GM10266 (cell line): ENCODE measurements around the gene INSYN2B.

Experiments
- DNase-seq: peaks from one replicate; pipeline ENCODE4 v3.0.0; 2012; ENCODE audit errors: extremely low spot score
- TF ChIP-seq, protein P1 (sequence below): IDR thresholded peaks from 2 replicates; pipeline ENCODE4 v1.5.1; 2012; ENCODE audit warnings: mild to moderate bottlenecking, low read depth; ENCODE audit not compliant: control insufficient read depth, insufficient read depth; ENCODE audit errors: missing control alignments

INSYN2B gene

DNA sequence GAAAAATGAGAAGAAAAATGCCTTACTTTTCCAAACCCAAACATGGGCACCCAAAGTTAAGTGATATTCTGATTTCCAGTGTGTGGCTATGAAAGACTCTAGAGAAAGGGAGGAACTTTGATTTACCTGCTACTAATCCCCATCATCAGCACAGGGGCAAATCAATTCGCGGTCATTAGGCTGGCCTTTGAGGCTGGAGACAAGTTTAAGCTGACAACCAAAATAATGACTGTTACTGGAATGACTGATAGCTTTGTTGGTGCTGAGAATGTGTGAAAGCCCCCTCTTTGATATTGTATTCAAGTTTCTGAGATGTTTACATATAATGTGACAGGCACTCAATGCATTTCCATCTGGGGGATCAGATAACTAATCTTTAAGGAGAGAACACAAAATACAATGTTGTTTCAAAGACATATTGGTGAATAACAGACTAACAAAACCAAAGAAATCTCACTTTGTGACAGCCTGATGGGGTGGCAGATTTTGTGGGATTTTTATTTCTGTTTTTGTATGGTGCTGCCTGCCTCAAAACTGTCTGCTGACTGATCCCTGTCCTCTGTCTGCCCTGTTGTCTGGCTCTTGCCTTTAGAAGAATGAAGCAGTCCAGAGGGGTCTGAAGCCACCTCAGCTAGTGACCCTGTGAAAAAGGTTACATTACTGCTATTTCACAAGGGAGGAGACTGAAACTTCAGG is 12.6 kb upstream of the INSYN2B start:
- no peak for DNase-seq

DNA sequence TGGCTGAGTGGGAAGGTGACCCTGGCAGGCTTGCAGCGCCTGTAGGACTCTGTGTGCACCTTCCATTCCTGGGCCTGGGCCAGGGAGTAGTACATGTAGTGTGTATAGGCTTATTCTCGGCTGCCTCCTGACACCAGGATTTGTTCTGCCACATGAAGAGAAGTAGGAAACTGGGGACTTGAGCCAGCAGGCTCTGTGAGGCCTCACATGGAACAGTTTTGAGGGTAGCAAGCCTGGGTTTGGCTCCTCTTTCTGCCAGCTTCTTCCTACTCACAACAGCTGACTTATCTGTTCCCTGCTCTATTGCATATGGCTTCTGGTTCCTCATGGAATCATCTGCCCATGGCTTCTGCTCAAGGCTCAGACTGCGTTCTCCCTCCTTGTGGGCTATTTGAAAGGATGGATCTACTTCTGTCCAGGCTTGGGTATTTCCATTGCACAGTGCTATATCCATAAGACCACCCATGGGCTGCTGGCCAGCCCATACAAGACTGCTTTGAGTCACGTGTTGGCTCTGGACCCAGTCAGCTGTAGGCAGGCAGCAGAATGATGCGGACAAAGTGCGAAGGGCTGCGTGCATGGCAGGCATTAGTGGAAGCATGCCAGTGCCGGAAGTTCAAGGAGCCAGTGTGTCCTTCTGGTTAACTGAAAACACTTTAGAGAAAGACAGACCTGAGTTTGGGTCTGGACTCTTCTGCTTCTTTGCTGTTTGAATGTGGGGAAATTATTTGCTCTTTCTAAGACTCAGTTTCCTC is 11.0 kb upstream of the INSYN2B start:
- DNase-seq = no peak
- TF ChIP-seq, protein P1, sequence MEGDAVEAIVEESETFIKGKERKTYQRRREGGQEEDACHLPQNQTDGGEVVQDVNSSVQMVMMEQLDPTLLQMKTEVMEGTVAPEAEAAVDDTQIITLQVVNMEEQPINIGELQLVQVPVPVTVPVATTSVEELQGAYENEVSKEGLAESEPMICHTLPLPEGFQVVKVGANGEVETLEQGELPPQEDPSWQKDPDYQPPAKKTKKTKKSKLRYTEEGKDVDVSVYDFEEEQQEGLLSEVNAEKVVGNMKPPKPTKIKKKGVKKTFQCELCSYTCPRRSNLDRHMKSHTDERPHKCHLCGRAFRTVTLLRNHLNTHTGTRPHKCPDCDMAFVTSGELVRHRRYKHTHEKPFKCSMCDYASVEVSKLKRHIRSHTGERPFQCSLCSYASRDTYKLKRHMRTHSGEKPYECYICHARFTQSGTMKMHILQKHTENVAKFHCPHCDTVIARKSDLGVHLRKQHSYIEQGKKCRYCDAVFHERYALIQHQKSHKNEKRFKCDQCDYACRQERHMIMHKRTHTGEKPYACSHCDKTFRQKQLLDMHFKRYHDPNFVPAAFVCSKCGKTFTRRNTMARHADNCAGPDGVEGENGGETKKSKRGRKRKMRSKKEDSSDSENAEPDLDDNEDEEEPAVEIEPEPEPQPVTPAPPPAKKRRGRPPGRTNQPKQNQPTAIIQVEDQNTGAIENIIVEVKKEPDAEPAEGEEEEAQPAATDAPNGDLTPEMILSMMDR = no peak

More for the DNA sequence above, 12.6 kb upstream of the INSYN2B start:
- TF ChIP-seq, protein P1 = no peak

DNA sequence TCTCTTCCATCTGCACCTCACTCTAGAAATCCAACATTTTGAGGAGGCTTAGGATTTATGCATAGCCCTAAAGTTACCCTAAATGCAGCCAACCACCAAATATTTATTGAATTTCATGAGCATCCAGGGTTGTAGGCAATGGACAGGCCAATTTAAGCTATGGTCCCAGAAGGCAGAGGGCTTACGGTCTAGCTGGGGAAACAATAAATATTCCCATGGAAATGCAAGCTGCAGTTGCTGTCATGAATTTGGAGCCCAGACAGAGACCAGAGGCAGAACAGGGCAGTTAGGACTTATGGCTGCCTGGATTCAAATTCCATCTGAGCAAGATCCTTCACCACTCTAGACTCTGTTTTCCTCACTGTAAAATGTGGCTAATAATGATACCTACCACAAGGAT is 9.1 kb upstream of the INSYN2B start:
- no peak for DNase-seq
- TF ChIP-seq, protein P1 = no peak

DNA sequence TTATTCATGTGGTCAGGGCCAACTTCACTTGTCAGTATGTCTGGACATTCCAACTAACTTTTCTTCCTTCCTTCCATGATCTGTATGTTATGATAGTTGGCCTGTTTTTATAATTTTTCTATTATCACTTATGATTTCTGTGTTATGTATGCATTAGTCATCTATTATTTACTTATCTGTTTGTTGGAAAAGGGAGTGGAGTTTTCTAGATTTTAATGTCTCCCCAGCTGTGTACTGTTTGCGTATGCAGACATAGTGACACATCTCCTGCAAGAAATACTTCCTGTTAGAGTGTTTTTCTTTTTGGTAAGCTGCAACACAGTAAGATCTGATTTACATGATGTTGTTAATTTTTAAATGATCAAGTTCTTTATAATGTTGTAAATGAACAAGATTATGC is 8.7 kb upstream of the INSYN2B start:
- DNase-seq = no peak
- TF ChIP-seq, protein P1 = no peak

DNA sequence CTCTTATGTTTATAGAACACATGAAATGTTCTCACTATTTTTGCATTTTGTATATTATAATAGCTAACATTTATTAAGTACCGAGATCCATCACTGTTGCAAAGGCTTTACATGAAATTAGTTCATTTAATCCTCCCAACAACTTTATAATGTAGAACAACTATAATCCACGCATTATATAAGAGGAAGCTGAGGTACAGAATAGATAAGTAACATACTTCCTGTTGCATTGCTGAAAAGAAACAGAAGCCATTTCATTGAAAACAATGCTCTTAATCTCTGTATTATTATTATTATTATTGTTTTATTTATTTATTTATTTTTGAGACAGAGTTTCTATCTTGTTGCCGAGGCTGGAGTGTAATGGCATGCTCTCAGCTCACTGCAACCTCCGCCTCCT is 7.9 kb upstream of the INSYN2B start:
- DNase-seq = no peak
- TF ChIP-seq, protein P1 = no peak

DNA sequence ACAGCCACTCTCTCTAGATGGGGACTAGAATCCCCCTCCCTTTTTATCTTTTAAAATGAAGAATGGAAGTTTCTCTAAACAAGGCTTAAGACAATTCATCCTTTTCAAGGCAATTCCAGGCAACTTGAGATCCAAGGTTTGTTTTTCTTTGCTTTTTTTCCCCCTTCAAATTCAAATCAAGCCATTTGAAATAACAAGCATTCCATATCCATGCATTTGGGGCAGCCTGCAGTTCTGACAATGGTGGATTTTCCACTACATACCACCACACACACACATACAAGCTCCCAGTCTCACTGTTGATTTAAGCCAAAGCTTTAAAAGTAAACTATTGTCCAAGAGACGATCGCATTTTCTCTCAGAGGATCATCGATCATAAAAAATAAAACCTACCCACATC is 424 bp downstream of the INSYN2B start:
- TF ChIP-seq, protein P1 = no peak
- DNase-seq = no peak

DNA sequence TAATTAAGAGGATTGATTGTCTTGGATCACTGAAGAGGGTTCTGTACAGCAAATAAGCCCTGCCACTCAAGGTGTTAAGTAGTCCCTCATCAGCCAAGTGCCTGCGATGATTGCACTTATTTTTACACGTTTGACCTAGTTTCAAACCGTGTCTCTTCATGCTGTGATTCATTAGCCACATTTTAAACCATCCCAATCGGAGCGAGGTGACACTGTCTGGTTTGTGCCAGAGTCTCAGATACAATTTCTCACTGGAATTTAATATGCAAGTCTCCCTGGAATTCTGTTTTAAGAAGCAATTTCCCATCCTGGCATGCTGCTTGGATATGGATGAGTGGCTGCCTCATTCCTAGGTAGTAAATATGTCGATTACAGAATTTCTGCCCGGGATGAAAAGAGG is 1.6 kb downstream of the INSYN2B start:
- DNase-seq = no peak
- TF ChIP-seq, protein P1 = no peak
